GM12864 (cell line): Measurements from ENCODE around the gene CLASP1.

Experiments
- DNase-seq: peaks from one replicate; pipeline ENCODE4 v3.0.0-alpha.2; 2011; ENCODE audit warnings: low read depth
- H3K4me3 ChIP-seq: 2 replicates; pipeline ENCODE4 v1.5.1; 2011; ENCODE audit warnings: mild to moderate bottlenecking, low read depth, low read length, control low read depth
- CTCF ChIP-seq: IDR thresholded peaks from 2 replicates; pipeline ENCODE4 v1.5.1; 2011; ENCODE audit warnings: low read depth, mild to moderate bottlenecking, moderate library complexity, low read length, control low read depth, inconsistent platforms; ENCODE audit errors: missing control alignments

Gene CLASP1

GRCh38 chr2:121367246-121367900, 281.9 kb downstream of the CLASP1 start:
- DNase-seq = no peak
- no peak for TF ChIP-seq CTCF
- no peak overlapping the region for H3K4me3 ChIP-seq

- no peak for DNase-seq
Observed at GRCh38 chr2:121366040-121366439, 283.2 kb downstream of the CLASP1 start.

GRCh38 chr2:121365061-121365460, 284.2 kb downstream of the CLASP1 start:
- H3K4me3 ChIP-seq = no peak overlapping the region
- TF ChIP-seq CTCF = no peak
- no peak for DNase-seq

More at GRCh38 chr2:121366040-121366439, 283.2 kb downstream of the CLASP1 start:
- no peak overlapping the region for H3K4me3 ChIP-seq
- TF ChIP-seq CTCF = no peak

- no peak for DNase-seq
- H3K4me3 ChIP-seq = no peak overlapping the region
- no peak for TF ChIP-seq CTCF
Observed at GRCh38 chr2:121363632-121364420, 285.4 kb downstream of the CLASP1 start.

GRCh38 chr2:121362774-121363173, 286.5 kb downstream of the CLASP1 start:
- DNase-seq = no peak
- TF ChIP-seq CTCF = no peak
- H3K4me3 ChIP-seq = no peak overlapping the region

- TF ChIP-seq CTCF = no peak
- H3K4me3 ChIP-seq = no peak overlapping the region
- DNase-seq = no peak
Observed at GRCh38 chr2:121362226-121362625, 287.0 kb downstream of the CLASP1 start.
